IPS-18c (cell line): ENCODE measurements around the gene LCE2C.
"Not testable (repeated sequence)": the region's sequence is repeated elsewhere in the genome, so short reads cannot be mapped to it uniquely, and the experiment has no call there.

ENCODE experiments used
- H3K4me3 ChIP-seq: 2 replicates; pipeline ENCODE4 v1.7.0; 2013; ENCODE audit warnings: low read depth, mild to moderate bottlenecking, low read length, moderate library complexity; ENCODE audit not compliant: insufficient read depth
- H3K9me3 ChIP-seq: one replicate; pipeline ENCODE4 v1.6.1; 2013; ENCODE audit warnings: mild to moderate bottlenecking, low read length, moderate library complexity; ENCODE audit not compliant: control insufficient read depth, insufficient read depth

The LCE2C gene

GRCh38 chr1:152674983-152675382 lies at the start of gene LCE2C:
LCE2C (plus strand) TSS chr1:152675279; CDS start chr1:152676016, 737 bp downstream.
- peaks cover 21% of the 10 kb centered on the region for H3K9me3 ChIP-seq

GRCh38 chr1:152626744-152627143 lies 48.3 kb upstream of the LCE2C start:
- Histone ChIP-seq H3K9me3 (peaks cover 29% of the 10 kb centered on the region), H3K4me3 (no peak overlapping the region)

More at GRCh38 chr1:152674983-152675382, at the start of gene LCE2C:
- not testable (repeated sequence) for H3K4me3 ChIP-seq

GRCh38 chr1:152630596-152630995 lies 44.5 kb upstream of the LCE2C start:
- Histone ChIP-seq H3K4me3 (no peak overlapping the region), H3K9me3 (peaks cover 15% of the 10 kb centered on the region)

- Histone ChIP-seq H3K4me3 (no peak overlapping the region), H3K9me3 (peaks cover 15% of the 10 kb centered on the region)
Measured at GRCh38 chr1:152640351-152640750, 34.7 kb upstream of the LCE2C start.

GRCh38 chr1:152643945-152644344 lies 31.1 kb upstream of the LCE2C start:
- H3K4me3 ChIP-seq, result no peak overlapping the region
- peaks cover 14% of the 10 kb centered on the region for H3K9me3 ChIP-seq

GRCh38 chr1:152645146-152645545 lies 29.9 kb upstream of the LCE2C start:
- H3K4me3 ChIP-seq, result no peak overlapping the region
- H3K9me3 ChIP-seq, result peaks cover 14% of the 10 kb centered on the region

DNA sequence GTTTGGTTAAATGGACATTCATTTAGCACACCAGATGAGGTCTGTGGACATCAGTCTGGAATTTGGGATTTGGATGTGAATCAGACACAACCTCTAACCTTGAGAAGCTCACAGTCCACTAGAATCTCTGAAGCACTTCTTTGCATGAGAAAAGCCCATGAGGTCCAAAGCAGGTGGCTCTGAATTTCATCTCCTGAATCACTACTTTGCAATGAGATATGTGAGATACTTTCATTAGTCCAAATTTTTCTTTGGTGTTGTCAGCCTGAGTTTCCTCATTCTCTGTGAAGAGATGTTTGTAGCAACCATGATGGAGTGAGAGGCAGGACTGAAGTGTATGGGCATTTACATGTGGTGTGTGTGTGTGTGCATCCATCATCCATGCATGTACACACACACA lies 28.4 kb upstream of the LCE2C start:
- no peak overlapping the region for H3K4me3 ChIP-seq
- peaks cover 8% of the 10 kb centered on the region for H3K9me3 ChIP-seq

GRCh38 chr1:152654110-152654509 lies 21.0 kb upstream of the LCE2C start:
- H3K4me3 ChIP-seq, result no peak overlapping the region
- peaks cover 4% of the 10 kb centered on the region for H3K9me3 ChIP-seq

GRCh38 chr1:152656459-152656858 lies 18.6 kb upstream of the LCE2C start:
- H3K4me3 ChIP-seq, result no peak overlapping the region
- H3K9me3 ChIP-seq, result peaks cover 4% of the 10 kb centered on the region

DNA sequence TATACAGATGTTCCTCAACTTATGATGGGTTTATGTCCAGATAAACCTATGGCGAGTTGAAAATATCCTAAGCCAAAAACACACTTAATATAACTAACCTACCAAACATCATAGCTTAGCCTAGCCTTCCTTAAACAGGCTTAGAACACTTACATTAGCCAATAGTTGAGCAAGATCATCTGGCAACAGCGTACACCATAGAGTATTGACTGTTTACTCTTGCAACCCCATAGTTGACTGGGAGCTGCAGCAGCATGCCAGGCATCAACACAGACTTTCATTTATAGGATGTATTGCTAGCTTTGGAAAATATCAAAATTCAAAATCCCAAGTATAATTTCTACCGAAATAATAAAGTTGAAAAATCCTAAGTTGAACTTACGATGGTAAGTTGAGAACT lies 17.4 kb upstream of the LCE2C start:
- Histone ChIP-seq H3K9me3 (peaks cover 4% of the 10 kb centered on the region), H3K4me3 (no peak overlapping the region)

DNA sequence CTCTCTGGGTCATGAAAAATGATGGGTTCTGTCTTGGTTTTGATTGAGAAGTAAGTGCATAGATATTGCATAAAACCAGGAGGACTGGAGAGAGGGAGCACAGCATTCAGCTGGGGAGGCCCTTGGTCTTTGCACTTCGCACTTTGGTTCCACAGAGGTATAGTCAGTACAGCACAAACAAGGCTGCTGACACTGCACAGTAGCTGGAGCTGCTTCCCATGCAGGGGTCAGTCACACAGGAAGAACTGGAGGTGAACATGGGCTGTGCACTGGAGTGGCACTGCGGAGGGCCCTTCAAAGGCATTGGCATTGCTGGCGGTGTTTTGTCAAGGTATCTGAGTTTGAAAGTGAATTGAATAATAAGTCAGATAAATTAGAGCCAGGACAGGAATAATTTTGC lies 16.4 kb upstream of the LCE2C start:
- Histone ChIP-seq H3K9me3 (peaks cover 4% of the 10 kb centered on the region), H3K4me3 (no peak overlapping the region)

- Histone ChIP-seq H3K4me3 (no peak within 1 kb of the TSS; the same call in 1 of the 2 replicates), H3K9me3 (peaks cover 12% of the 10 kb centered on the region)
Measured at GRCh38 chr1:152663098-152663497, 12.0 kb upstream of the LCE2C start, which contains the start of gene LCE2D. LCE2D (plus strand) TSS chr1:152663380; CDS start chr1:152664106, 726 bp downstream.

DNA sequence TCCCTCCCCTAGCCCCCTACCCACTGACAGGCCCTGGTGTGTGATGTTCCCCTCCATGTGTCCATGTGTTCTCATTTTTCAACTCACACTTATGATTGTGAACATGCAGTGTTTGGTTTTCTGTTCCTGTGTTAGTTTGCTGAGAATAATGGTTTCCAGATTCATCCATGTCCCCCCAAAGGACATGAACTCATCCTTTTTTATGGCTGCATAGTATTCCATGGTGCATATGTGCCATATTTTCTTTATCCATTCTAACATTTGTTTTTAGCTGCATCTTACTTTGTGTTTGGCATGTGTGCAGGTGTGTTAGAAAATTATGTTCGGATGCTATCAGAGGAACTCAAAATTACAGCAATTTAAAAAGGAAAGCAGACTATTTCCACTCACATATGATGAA lies 8.9 kb upstream of the LCE2C start:
- H3K4me3 ChIP-seq, result not testable (repeated sequence)
- H3K9me3 ChIP-seq, result peaks cover 12% of the 10 kb centered on the region

- no peak overlapping the region for H3K4me3 ChIP-seq
- peaks cover 12% of the 10 kb centered on the region for H3K9me3 ChIP-seq
Measured at GRCh38 chr1:152667648-152668047, 7.4 kb upstream of the LCE2C start.

- peaks cover 13% of the 10 kb centered on the region for H3K9me3 ChIP-seq
- H3K4me3 ChIP-seq, result no peak overlapping the region
Measured at GRCh38 chr1:152673016-152673415, 2.1 kb upstream of the LCE2C start.

GRCh38 chr1:152679459-152679858 lies 4.4 kb downstream of the LCE2C start:
- no peak overlapping the region for H3K4me3 ChIP-seq
- peaks cover 24% of the 10 kb centered on the region for H3K9me3 ChIP-seq

GRCh38 chr1:152681616-152682015 lies 6.5 kb downstream of the LCE2C start:
- no peak overlapping the region for H3K4me3 ChIP-seq
- H3K9me3 ChIP-seq, result peaks cover 22% of the 10 kb centered on the region

GRCh38 chr1:152683846-152684245 lies 8.8 kb downstream of the LCE2C start:
- H3K9me3 ChIP-seq, result peaks cover 15% of the 10 kb centered on the region
- H3K4me3 ChIP-seq, result no peak overlapping the region

DNA sequence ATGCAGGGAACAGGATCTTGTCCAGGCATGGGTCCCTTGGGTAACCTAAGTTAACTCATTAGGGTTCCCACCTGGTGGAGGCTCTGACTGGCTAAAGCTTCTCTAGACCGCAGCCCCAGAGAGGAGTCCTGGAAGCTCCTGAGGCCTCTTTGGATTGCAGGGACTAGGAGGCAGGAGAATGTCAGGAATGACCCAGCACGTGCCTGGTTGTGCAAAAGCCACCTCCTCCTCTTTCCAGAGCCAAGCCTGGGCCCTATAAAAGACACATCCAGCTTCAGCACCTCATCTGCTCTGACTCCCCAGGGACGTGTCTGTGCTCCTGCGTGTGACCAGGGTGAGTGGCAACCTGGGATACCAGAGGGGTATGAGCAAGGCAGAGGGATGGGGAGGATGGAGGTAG lies 10.7 kb downstream of the LCE2C start, which contains the start of gene LCE2B:
LCE2B (plus strand) TSS at position 301 of the 400 bp plus-strand sequence. CDS start 721 bp downstream, outside the sequence.
- H3K4me3 ChIP-seq, H3K9me3 ChIP-seq: not testable (repeated sequence)
